GM12892 (cell line): ENCODE data around the gene LARP6.

Experiments used
- POLR2A ChIP-seq: IDR thresholded peaks from 2 replicates; pipeline ENCODE4 v1.6.1; 2011; ENCODE audit warnings: low read depth, low read length, control low read depth
- POLR2AphosphoS5 ChIP-seq: IDR thresholded peaks from 2 replicates; pipeline ENCODE4 v1.6.1; 2011; ENCODE audit warnings: low read depth, low read length, control low read depth
- TAF1 ChIP-seq: IDR thresholded peaks from 2 replicates; pipeline ENCODE4 v1.6.1; 2011; ENCODE audit warnings: low read depth, mild to moderate bottlenecking, control low read depth, low read length, borderline replicate concordance

DNA sequence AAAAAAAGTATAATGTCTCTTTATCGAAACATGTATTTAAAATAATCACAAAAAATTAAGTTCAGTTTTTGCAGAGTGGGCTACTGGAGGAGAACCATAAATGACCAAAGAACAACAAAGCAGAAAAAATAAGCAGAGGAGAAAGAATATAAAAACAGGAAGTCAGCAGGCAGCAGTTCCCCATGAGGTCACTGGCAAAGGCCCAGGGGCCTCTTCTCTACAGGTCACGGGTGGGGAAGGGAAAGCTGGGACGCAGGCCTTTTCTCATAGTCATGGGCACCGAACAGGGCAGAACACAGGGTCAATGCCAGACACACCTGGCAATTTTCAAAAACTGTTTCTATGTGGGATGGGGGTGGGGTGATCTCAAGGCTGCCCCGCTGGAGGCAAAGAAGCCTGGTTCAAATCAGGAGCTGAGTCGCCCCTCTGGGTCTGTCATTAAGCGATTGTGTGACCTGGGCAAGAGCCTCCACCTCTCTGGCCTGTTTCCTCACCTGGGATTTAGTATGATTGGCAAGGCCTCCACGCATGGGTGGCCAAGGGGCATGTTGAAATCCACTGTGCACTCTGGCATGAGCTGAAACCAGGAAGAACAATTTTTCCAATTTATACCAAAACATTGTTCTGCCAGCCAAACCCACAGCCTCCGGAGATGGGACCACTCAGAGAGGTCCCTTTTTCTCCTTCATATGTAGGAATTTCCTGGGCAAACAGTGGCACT lies 46.8 kb downstream of the LARP6 start:
- TF ChIP-seq TAF1 (no peak), POLR2A (no peak), POLR2AphosphoS5 (no peak)
